A673 (cell line): ENCODE measurements around the gene NECAB2.

Experiments
- EZH2 ChIP-seq: fragments of 200-600 bp; sonication (generic); IDR thresholded peaks from 2 replicates; pipeline ENCODE4 v1.6.1; 2017; ENCODE audit warnings: borderline replicate concordance, low read depth, mild to moderate bottlenecking, mixed read lengths, antibody characterized with exemption, low read length; ENCODE audit not compliant: poor library complexity, severe bottlenecking
- TF ChIP-seq, protein P1 (sequence below): fragments of 300-800, 200-600 bp; sonication (generic); conservative IDR thresholded peaks from 2 replicates; pipeline ENCODE4 v1.5.1; 2017; ENCODE audit warnings: low read depth, mild to moderate bottlenecking, antibody characterized with exemption, low read length, moderate library complexity, mixed read lengths

DNA sequence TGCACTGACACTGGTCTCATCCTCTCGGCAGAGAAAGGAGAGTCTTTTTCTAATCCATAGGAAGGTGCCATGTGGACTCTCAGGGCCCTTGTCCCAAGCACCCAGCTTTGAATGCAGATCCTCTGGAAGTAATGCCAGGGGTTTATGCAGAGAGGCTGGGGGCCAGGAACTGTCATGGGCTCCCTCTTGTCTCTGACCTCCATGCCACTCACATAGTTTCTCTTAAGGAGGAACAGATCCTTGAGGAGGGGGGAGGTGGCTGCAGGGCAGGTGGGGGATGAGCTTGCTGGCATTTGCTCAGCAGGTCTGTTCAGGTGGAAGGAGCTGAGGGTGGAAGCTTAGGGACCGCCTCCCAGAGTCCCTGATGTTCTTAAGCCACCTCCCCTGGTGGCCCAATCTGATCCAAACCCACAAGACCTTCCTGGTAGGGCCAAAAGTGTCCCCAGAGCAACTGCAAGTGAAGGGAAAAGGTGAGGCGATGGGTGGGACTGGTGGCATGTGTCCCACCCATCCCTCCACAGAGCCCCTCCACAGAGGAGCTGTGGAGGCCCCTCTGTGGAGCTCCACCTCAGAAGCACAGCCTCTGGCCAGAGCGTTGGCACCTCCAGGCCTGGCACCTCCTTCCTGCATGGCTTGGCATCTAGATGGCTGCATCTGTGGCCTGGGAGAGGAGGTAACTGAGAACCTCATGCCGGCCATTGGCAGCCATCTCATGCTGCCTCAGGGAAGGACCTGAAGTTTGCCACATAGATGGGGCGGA, 9.2 kb downstream of the NECAB2 start:
- TF ChIP-seq, protein P1, sequence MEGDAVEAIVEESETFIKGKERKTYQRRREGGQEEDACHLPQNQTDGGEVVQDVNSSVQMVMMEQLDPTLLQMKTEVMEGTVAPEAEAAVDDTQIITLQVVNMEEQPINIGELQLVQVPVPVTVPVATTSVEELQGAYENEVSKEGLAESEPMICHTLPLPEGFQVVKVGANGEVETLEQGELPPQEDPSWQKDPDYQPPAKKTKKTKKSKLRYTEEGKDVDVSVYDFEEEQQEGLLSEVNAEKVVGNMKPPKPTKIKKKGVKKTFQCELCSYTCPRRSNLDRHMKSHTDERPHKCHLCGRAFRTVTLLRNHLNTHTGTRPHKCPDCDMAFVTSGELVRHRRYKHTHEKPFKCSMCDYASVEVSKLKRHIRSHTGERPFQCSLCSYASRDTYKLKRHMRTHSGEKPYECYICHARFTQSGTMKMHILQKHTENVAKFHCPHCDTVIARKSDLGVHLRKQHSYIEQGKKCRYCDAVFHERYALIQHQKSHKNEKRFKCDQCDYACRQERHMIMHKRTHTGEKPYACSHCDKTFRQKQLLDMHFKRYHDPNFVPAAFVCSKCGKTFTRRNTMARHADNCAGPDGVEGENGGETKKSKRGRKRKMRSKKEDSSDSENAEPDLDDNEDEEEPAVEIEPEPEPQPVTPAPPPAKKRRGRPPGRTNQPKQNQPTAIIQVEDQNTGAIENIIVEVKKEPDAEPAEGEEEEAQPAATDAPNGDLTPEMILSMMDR: no peak
- TF ChIP-seq EZH2: no peak
